Neutrophil (primary cell): ENCODE results near the gene DIP2A.

Experiments used
- H3K27ac ChIP-seq: fragments of 200-600 bp; sonication (generic); 2 replicates; pipeline ENCODE4 v1.5.1; 2016; ENCODE audit warnings: mild to moderate bottlenecking, moderate library complexity
- H3K27me3 ChIP-seq: fragments of 200-600 bp; sonication (generic); 2 replicates; pipeline ENCODE4 v1.6.0; 2016; ENCODE audit warnings: mild to moderate bottlenecking
- H3K36me3 ChIP-seq: fragments of 200-600 bp; sonication (generic); 2 replicates; pipeline ENCODE4 v1.5.1; 2017
- H3K4me1 ChIP-seq, 2 experiments: fragments of 200-600 bp in 1 of 2; sonication (generic) in 1 of 2; 1 replicate in 1 of 2; 2 replicates in 1 of 2; pipeline versions ENCODE4 v1.5.1 to v1.6.1; 2013 to 2016; ENCODE audit warnings: low read depth in 1 of 2, low read length in 1 of 2, mild to moderate bottlenecking in 1 of 2, moderate library complexity in 1 of 2; ENCODE audit not compliant: control insufficient read depth in 1 of 2, insufficient read depth in 1 of 2
- H3K4me3 ChIP-seq, 2 experiments: fragments of 200-600 bp in 1 of 2; sonication (generic) in 1 of 2; 1 replicate in 1 of 2; 2 replicates in 1 of 2; pipeline ENCODE4 v1.5.1; 2013 to 2016; ENCODE audit warnings: low read depth in 1 of 2, low read length in 1 of 2, mild to moderate bottlenecking in 1 of 2, moderate library complexity in 1 of 2
- H3K9me3 ChIP-seq: fragments of 200-600 bp; sonication (generic); 2 replicates; pipeline ENCODE4 v1.5.1; 2016
- CTCF ChIP-seq: fragments of 200-600 bp; sonication (generic); IDR thresholded peaks from 2 replicates; pipeline ENCODE4 v1.5.1; 2016; ENCODE audit warnings: antibody characterized with exemption

The DIP2A gene

GRCh38 chr21:46556802-46557201 lies 98.1 kb downstream of the DIP2A start:
- no peak for TF ChIP-seq CTCF
- Histone ChIP-seq H3K9me3 (no peaks in the 10 kb centered on the region), H3K27me3 (no peaks in the 10 kb centered on the region), H3K27ac (no peak overlapping the region), H3K4me3 (no peak overlapping the region), H3K36me3 (peaks cover 82% of the 10 kb centered on the region), H3K4me1 (peaks cover 20 to 21% of the 10 kb centered on the region in 2 experiments)

GRCh38 chr21:46557469-46557868 lies 98.8 kb downstream of the DIP2A start:
- H3K4me3 ChIP-seq = no peak overlapping the region
- H3K4me1 ChIP-seq = peaks cover 13 to 14% of the 10 kb centered on the region in 2 experiments
- TF ChIP-seq CTCF = no peak
- no peaks in the 10 kb centered on the region for H3K9me3 ChIP-seq
- peaks cover 88% of the 10 kb centered on the region for H3K36me3 ChIP-seq
- no peak overlapping the region for H3K27ac ChIP-seq
- H3K27me3 ChIP-seq = no peaks in the 10 kb centered on the region

- Histone ChIP-seq H3K4me3 (no peak overlapping the region), H3K4me1 (peaks cover 8 to 9% of the 10 kb centered on the region in 2 experiments), H3K36me3 (peaks cover 93% of the 10 kb centered on the region), H3K27ac (no peak overlapping the region), H3K27me3 (no peaks in the 10 kb centered on the region), H3K9me3 (no peaks in the 10 kb centered on the region)
- TF ChIP-seq CTCF = no peak
Observed at GRCh38 chr21:46557919-46558392, 99.3 kb downstream of the DIP2A start.

- no peaks in the 10 kb centered on the region for H3K9me3 ChIP-seq
- no peak overlapping the region for H3K27ac ChIP-seq
- H3K4me3 ChIP-seq = no peak overlapping the region
- H3K27me3 ChIP-seq = no peaks in the 10 kb centered on the region
- peaks cover 99% of the 10 kb centered on the region for H3K36me3 ChIP-seq
- TF ChIP-seq CTCF = no peak
- H3K4me1 ChIP-seq = peaks cover 4 to 5% of the 10 kb centered on the region in 2 experiments
Observed at GRCh38 chr21:46559291-46559983, 100.7 kb downstream of the DIP2A start.

GRCh38 chr21:46560568-46561444 lies 102.1 kb downstream of the DIP2A start:
- H3K36me3 ChIP-seq = peaks cover 99% of the 10 kb centered on the region
- H3K27me3 ChIP-seq = no peaks in the 10 kb centered on the region
- no peak for TF ChIP-seq CTCF
- no peaks in the 10 kb centered on the region for H3K9me3 ChIP-seq
- H3K4me1 ChIP-seq = peaks cover 4 to 5% of the 10 kb centered on the region in 2 experiments
- H3K27ac ChIP-seq = no peak overlapping the region
- H3K4me3 ChIP-seq = no peak overlapping the region
